Ovary (tissue), 3 donors: ENCODE results near the gene ABLIM2.

Source experiments
- EP300 ChIP-seq: sonication (generic); formaldehyde crosslinking; IDR thresholded peaks from one replicate; pipeline ENCODE4 v1.6.1; 2017; ENCODE audit warnings: antibody characterized with exemption
- POLR2A ChIP-seq: fragments of 450-650 bp; IDR thresholded peaks from one replicate; pipeline ENCODE4 v1.6.1; 2017; ENCODE audit warnings: antibody characterized with exemption, mild to moderate bottlenecking, moderate library complexity
- TF ChIP-seq, protein P1 (sequence below), 3 donors: fragments of 450-650 bp in 2 of 3; fragments of 200-600 bp in 1 of 3; IDR thresholded peaks; one replicate each; pipeline versions ENCODE4 v1.5.1 to v1.8.0; 2016 to 2022; ENCODE audit warnings: antibody characterized with exemption in 3 of 3, mild to moderate bottlenecking in 1 of 3
- donor health status: DM: no; HTN: no; CAD: no.

DNA sequence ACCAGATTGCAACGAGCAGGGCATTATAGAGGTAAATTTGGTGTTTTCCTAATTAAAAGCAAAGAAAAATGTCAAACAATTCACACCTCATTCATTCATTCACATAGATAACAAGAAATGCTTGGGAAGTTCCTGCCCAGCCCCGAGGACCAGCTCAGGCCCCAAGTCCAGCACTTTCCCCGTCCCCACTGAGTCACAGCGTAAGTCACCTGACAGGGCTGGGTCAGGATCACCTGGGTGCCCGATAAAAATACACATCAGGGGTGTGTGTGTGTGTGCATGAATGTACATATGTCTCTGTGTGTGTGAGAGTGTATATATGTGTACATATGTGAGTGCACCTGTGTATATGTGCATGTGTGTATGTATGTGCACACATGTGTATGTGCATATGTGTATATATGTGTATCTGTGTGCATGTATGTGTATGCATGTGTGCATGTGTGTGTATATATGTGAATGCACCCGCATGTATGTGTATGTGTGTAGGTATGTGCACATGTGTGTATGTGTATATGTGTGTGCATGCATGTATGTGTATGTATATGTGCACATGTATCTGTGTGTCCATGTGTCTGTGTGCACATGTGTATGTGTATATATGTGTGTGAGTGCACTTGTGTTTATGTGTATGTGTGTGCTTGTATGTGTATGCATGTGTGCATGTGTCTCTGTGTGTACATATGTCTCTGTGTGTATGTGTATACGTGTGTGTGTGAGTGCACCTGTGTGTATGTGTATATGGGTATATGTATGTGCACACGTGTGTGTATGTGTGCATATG lies 21.9 kb upstream of the ABLIM2 start:
- TF ChIP-seq, protein P1, sequence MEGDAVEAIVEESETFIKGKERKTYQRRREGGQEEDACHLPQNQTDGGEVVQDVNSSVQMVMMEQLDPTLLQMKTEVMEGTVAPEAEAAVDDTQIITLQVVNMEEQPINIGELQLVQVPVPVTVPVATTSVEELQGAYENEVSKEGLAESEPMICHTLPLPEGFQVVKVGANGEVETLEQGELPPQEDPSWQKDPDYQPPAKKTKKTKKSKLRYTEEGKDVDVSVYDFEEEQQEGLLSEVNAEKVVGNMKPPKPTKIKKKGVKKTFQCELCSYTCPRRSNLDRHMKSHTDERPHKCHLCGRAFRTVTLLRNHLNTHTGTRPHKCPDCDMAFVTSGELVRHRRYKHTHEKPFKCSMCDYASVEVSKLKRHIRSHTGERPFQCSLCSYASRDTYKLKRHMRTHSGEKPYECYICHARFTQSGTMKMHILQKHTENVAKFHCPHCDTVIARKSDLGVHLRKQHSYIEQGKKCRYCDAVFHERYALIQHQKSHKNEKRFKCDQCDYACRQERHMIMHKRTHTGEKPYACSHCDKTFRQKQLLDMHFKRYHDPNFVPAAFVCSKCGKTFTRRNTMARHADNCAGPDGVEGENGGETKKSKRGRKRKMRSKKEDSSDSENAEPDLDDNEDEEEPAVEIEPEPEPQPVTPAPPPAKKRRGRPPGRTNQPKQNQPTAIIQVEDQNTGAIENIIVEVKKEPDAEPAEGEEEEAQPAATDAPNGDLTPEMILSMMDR (IDR thresholded peaks at IDR 0.05) = no peak
- no peak for TF ChIP-seq EP300
- TF ChIP-seq POLR2A = no peak
